Measurements from ENCODE around the gene LUC7L.
"Not testable (repeated sequence)": the region's sequence is repeated elsewhere in the genome, so short reads cannot be mapped to it uniquely, and the experiment has no call there.

LUC7L gene, protein sequence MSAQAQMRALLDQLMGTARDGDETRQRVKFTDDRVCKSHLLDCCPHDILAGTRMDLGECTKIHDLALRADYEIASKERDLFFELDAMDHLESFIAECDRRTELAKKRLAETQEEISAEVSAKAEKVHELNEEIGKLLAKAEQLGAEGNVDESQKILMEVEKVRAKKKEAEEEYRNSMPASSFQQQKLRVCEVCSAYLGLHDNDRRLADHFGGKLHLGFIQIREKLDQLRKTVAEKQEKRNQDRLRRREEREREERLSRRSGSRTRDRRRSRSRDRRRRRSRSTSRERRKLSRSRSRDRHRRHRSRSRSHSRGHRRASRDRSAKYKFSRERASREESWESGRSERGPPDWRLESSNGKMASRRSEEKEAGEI
- total RNA-seq = 15.8 to 39.3 (median 32.0) reads per million in 17 experiments

DNA sequence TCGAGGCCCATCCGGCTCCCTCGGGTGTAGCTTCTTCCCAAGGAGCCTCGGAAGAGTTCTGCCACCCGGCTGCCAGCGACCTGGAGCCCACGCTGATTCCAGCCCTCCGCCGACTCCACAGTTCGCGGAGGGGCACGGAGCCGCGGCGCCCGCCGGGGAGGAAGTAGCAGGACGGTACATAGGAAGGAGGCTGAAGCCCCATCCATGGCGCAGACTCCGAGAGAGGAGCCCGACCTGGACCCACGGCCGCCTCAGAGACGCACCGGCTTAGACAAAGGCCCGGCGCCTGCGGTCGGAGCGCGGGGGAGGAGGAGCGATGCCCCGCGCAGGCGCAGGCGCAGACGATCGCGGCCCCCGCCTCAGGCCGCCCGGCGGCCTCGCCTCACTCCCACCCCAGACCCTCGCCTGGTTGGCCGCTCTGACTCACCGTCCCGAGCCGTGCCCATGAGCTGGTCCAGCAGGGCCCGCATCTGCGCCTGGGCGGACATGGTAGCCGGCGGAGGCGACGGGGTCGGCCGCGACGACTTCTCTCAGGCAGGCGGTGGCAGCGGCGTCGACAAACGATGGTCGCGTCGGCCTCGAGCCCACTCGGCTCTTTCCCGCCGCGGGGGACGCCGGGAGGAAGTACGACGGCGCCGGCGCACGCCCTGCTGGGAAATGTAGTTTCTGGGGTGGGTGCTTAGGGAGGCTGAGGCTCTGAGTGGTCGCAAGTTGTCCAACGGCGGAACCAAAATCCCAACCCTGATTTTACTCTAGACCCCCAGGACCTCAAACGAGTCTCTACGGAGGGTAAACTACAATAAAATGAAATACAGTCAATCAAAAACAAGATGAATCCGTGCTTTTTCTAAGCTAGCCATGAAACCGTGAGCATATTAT, at the start of gene LUC7L:
Gene LUC7L (minus strand): TSS at position 598 of the 879 bp plus-strand sequence. CDS start 110 bp downstream, at position 488.
- peak; percentile 85 to 95 (median 90) for DNase-seq

- peak in 2 of 4 experiments; percentile 6 to 19 for DNase-seq
These were observed 49.7 kb upstream of the LUC7L start for GRCh38 chr16:278863-279366.

DNA sequence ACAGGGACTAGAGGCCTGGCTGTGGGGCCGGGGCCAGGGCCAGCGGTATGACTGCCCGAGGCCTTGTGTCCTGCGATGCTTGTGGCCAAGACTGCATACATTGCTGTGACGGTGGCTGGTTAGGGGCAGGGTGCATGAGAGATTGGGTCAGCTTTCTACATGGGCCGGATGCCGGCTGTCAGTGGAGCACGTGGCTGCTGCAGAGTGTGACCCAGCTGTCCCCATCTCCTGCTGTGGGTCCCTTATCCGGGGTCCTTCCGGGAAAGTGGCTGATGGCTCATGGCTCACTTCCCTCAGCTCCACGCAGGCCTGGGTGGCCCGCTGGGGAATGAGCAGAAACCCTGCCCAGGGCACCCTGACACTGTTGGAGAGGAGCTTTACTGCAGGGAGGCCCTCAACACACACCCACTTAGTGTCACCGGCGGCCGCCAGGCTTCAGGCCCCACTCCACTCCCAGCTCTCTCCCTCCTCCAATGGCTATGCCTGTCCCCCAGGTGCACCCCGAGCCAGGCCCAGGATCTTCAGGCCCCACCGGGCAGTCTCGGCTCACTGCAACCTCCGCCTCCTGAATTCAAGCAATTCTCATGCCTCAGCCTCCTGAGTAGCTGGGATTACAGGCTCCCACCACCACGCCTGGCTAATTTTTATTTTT, 47.3 kb upstream of the LUC7L start:
- no peak for DNase-seq

- DNase-seq = peak in 1 of 4 experiments; percentile 14
These were observed 46.6 kb upstream of the LUC7L start, which contains the start of gene RGS11 for GRCh38 chr16:275786-276232. Gene RGS11, minus strand, starts transcription at chr16:275944. Its CDS starts 33 bp downstream, at chr16:275911.

DNA sequence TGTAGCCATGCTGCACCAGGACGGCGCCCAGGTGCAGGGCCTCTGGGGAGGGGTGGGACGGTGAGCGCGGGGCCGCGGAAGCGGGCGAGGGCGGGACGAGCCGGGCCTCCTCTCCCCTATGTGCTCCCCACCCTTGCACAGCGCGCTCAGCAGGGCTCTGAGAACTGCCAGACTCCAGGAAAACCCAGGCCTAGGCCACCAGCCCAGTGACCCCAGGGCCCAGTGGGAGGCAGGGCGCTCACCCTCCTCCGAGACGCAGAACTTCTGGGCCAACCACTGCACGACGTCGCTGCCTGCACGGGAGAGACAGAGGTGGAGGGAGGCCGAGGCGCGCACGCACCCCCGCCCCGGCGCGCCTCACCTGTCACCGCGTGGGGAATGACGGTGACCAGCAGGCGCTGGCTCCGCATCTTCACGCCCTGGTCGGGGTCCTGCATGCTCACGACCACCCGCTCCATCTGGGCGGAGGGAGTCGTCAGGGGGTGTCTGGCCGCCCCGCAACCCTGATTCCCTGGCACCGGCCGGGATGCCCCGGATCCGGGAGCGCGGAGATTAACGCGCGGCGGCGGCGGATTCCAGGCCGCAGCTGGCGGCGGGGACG, 45.9 kb upstream of the LUC7L start:
- no peak for DNase-seq

- no peak for DNase-seq
These were observed 44.5 kb upstream of the LUC7L start for GRCh38 chr16:273547-274421.

- DNase-seq = no peak
These were observed 43.6 kb upstream of the LUC7L start for GRCh38 chr16:272633-273546.

DNA sequence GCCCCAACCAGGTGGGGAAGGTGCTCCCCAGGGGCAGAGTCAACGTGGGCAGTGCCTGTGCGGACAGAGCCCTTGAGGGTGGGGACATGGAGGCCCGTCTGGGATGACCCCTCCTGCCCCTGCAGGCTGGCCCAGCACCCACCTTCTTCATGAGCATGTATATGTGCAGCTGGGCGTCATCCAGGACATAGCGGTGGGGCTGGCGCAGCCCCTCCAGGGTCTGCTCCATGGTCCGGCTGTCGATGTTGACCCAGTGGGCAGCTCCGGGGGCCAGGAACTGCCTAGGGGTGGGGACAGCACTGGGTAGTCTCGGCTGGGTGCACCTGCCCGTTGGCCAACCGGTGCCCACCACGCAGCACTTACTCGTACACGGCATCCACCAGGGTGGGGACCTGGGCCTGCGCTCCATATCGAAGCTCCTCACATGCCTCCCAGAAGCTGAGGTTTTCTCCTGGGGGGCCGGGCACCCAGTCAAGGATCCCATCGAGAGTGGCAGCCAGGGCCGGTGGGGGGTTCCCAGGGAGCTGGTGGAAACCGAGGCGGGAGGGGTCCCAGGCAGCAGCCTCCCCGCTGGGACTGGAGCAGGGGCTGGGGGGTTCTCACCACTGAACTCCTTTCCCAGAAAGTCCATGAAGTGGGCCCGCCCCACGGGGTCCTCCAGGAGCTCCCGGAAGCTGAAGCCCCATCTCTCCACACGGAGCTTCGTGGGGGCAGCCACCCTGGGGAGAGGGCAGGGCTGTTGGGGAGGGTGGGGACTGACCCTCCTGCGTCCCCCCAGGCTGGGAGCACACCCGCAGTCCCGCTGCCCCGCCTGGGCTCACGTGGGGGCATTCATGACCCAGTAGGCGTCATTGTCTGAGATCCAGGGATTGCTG, 41.4 kb upstream of the LUC7L start:
- no peak for DNase-seq

DNA sequence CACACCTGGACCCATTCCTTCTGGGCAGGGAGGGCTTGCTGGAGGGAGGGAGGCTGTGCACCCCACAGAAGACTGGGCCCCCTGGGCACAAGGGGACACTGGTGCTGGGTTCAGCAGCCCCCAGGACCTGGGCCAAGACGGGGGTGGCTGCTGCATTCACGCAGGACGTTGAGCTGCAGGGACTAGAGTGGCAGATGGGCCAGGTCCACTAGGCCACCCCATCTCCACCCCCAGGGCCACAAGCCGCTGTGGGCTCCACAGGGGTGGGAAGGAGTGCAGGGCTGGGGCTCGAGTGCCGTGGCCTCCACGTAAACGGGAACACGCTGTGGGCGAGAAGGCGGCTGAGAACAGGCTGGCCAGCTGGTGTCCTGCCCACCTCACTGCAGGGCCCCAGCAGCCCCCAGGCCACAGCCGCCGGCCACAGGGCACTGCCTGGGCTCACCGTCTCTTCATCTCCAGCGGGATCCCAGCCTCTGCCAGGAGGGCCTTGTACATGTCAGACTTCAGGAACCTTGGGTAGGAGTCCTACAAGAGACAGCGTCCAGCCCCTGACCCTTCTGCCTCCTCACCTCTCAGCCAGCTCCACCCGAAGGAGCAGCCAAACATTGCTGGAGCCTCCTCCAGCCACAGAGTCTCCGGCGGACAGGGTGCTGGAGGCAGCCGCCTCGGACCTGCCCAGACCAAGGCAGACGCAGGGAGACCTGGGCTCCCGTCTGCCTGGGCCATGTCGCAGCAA, 40.0 kb upstream of the LUC7L start:
- no peak for DNase-seq

- DNase-seq = no peak
These were observed 39.1 kb upstream of the LUC7L start for GRCh38 chr16:268141-269053.

DNA sequence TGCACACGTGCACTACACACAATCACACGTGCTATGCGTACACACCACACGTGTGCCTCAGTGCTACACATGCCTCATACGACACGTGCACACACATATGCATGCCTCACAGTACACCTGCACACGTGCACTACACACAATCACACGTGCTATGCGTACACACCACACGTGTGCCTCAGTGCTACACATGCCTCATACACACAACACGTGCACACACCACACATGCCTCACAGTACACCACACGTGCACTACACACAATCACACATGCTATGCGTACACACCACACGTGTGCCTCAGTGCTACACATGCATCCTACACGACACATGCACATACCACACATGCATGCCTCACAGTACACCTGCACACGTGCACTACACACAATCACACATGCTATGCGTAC, 38.3 kb upstream of the LUC7L start:
- not testable (repeated sequence) for DNase-seq

DNA sequence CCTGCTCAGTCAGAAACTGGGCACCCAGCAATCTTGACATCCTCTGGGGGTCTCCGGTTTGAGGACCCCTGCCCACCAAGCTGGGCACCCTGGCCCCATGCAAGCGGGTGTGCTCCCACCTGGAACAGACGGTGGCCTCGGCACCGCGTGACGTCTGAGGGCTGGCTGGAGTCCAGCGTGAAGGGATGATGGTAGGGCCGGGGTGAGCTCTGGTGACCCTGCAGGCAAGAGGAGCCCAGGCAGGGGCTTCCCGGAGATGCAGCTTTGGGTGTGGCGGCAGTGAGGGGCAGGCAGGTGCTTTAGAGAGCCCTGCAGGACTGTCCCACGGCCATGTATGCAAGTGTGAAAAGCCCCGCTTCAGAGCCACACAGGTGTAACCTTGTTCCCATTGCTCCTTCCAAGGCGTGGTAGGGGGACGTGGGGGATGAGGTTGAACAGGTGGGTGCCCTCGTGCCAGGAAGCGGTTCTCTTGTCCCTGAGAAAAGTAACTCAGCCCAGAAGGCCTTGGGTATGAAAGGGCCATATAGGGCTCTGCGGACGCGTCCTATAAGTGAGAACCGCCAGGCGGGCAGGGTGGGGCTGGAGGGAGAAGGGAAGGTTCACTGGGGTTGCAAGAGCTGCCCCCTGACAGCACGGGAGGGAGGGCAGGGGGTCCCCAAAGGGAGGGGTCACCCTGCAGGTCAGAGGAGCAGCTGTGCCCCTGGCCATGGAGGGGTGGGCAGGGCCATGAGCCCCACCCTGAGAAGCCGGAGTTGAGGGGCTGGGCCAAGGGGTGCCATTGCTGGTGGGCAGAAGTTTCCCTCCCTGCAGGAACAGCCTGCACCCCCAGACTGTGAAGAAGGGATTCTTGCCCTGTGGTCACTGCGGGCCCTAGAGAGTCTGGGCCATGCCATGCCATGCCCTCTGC, 37.3 kb upstream of the LUC7L start:
- no peak for DNase-seq

DNA sequence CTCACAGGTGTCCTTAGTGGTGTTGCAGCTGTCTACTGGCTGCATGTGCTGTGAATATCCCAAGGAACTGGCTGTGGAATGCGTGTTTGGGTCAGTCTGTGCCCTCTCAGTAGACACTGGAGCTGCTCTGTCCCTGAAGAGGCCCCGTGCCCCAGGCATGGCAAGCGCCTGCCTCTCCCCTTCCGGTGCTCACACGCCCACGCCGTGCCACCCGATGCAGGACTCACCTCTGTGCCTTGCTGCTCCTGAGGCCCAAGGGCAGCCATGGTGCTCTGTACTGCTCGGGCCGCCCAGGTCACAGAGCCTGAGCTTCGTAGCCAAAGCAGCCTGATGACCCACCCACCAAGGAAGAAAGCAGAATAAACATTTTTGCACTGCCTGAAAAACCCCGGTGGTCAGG, 36.5 kb upstream of the LUC7L start:
- no peak for DNase-seq

DNA sequence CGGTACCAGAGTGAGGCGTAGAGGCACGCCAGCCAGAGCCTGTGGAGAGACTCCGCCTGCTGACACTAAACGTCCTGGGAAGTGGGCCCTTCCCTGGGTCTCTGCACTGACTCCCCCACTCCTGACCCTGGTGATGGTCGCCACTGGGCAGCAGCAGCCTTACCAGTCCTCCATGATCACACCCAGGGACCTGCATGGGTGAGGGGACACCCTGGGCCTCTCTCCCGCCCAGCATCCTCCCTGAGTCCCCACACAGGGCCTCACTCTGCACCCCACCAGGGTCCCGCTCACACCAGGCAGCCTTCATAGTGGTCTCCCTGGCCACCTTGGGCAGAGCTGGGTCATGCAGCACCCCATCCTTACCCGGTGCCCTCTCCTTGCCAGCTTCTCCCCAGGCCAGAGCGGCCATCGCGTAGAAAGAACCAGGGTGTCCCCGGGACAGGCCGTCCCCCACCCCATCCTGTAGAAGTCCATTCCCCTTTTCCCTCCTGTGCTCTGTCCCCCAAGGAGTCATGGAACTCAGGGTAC, 35.8 kb upstream of the LUC7L start:
- DNase-seq = no peak

DNA sequence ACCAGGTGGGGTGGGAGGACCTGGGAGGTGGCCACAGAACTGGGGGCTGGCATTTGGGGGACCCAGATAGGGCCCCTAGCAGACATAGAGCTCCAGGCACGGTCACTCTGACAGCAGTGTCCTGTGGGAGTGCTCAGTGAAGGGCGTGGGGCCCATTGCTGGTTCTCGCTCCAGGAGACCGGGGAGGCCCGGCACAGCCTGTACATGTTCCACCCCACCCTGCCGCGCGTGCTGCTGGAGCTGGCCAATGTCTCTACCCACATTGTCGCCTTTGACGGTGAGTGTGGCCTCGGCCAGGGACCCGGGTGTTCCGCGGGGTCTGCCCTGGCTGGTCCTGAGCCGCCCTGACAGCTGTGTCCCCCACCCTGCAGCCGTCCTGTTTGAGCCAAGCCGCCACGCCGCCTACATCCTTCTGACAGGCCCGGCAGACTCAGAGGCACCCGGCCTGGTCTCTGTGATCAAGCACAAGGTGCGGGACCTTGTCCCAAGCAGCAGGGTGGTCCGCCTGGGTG, 35.2 kb upstream of the LUC7L start:
- no peak for DNase-seq

DNA sequence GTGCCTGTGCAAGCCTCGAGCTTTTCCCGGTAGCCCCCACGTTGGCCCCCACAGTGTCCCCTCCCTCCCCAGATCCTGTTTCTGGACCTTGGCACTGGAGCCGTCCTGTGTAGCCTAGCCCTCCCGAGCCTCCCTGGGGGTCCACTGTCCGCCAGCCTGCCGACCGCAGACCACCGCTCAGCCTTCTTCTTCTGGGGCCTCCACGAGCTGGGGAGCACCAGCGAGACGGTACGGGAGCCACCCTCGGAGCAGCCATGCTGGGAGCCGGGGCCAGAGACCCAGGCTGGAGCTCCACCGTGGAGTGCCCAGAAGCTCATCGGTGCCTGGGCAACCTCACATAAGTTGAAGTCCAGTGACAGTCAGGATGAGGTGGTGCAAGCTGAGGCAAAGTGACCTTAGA, 34.7 kb upstream of the LUC7L start:
- DNase-seq = no peak

Data from suppressor macrophage (primary cell).